Measurements from ENCODE around the gene RALGDS.

GRCh38 chr9:133128152-133128551, 7.1 kb upstream of the RALGDS start:
- TF ChIP-seq CTCF (IDR thresholded peaks at IDR 0.05), result no peak
- no peak for TF ChIP-seq POLR2A (IDR thresholded peaks at IDR 0.05)

Data from right lobe of liver (tissue), 4 donors.